Measurements from ENCODE around the gene TRMT61A. TPM values are rescaled to one million over a fixed set of nuclear protein-coding genes. Genes with fewer than 3 reads are reported as not detected.

The TRMT61A gene
- total and polyA plus RNA-seq, 2 of the 13 experiments (the other 11 are each of a cell fraction or from before 2014, with no cell fraction given), result 6.5 to 13.6 TPM

GRCh38 chr14:103562179-103562428 is 33.1 kb downstream of the TRMT61A start (continued):
- TF ChIP-seq GTF3A (CRISPR knock-in tag; conservative IDR thresholded peaks at IDR 0.05), result no peak
- TF ChIP-seq ZNF343 (CRISPR knock-in tag; IDR thresholded peaks at IDR 0.05), result no peak
- TF ChIP-seq ZNF253 (CRISPR knock-in tag; IDR thresholded peaks at IDR 0.05; ENCODE audit: borderline replicate concordance), result no peak
- TF ChIP-seq ZNF263 (CRISPR knock-in tag; IDR thresholded peaks at IDR 0.05), result no peak
- TF ChIP-seq ZFX (CRISPR knock-in tag; IDR thresholded peaks at IDR 0.05; ENCODE audit: low read depth), result no peak
- TF ChIP-seq MTA1 (CRISPR knock-in tag; IDR thresholded peaks at IDR 0.05; ENCODE audit: borderline replicate concordance), result no peak
- TF ChIP-seq ARNTL (CRISPR knock-in tag; IDR thresholded peaks at IDR 0.05), result no peak
- TF ChIP-seq ZNF503 (CRISPR knock-in tag; IDR thresholded peaks at IDR 0.05), result 0 out of 2 replicates have a peak, but pooled peaks have one; percentile 31
- no peak for TF ChIP-seq KIAA2018 (CRISPR knock-in tag; IDR thresholded peaks at IDR 0.05; ENCODE audit: borderline replicate concordance)
- TF ChIP-seq MED8 (CRISPR knock-in tag; IDR thresholded peaks at IDR 0.05; ENCODE audit: insufficient replicate concordance), result no peak
- TF ChIP-seq ZMYM4 (CRISPR knock-in tag; IDR thresholded peaks at IDR 0.05), result no peak
- TF ChIP-seq TRIM24 (CRISPR knock-in tag; IDR thresholded peaks at IDR 0.05), result no peak
- TF ChIP-seq REXO4 (CRISPR knock-in tag; IDR thresholded peaks at IDR 0.05; ENCODE audit: borderline replicate concordance), result no peak
- TF ChIP-seq ZSCAN25 (CRISPR knock-in tag; IDR thresholded peaks at IDR 0.05), result no peak
- TF ChIP-seq SIX4 (CRISPR knock-in tag; IDR thresholded peaks at IDR 0.05), result no peak
- TF ChIP-seq SALL1 (CRISPR knock-in tag; IDR thresholded peaks at IDR 0.05), result no peak
- TF ChIP-seq KLF12 (CRISPR knock-in tag; IDR thresholded peaks at IDR 0.05; ENCODE audit: borderline replicate concordance), result peak; percentile 13; the same call in 1 of the 2 replicates
- no peak for TF ChIP-seq ZNF331 (CRISPR knock-in tag; IDR thresholded peaks at IDR 0.05)
- no peak for TF ChIP-seq HNRNPL (IDR thresholded peaks at IDR 0.05; ENCODE audit: low read depth, low read length)
- no peak; the same call in 1 of the 2 replicates for TF ChIP-seq ZNF768 (CRISPR knock-in tag; IDR thresholded peaks at IDR 0.05)
- no peak for TF ChIP-seq ZSCAN21 (CRISPR knock-in tag; IDR thresholded peaks at IDR 0.05; ENCODE audit: borderline replicate concordance)
- no peak for TF ChIP-seq SAP130 (CRISPR knock-in tag; IDR thresholded peaks at IDR 0.05; ENCODE audit: low read depth)
- TF ChIP-seq MAFF (IDR thresholded peaks at IDR 0.05; ENCODE audit: low read depth, low read length), result no peak
- no peak; the same call in 1 of the 2 replicates for TF ChIP-seq KDM5A (IDR thresholded peaks at IDR 0.05; ENCODE audit: borderline replicate concordance, low read length)
